ENCODE results near the gene GPR132.
"Not testable (repeated sequence)": the region's sequence is repeated elsewhere in the genome, so short reads cannot be mapped to it uniquely, and the experiment has no call there.

The GPR132 gene

DNA sequence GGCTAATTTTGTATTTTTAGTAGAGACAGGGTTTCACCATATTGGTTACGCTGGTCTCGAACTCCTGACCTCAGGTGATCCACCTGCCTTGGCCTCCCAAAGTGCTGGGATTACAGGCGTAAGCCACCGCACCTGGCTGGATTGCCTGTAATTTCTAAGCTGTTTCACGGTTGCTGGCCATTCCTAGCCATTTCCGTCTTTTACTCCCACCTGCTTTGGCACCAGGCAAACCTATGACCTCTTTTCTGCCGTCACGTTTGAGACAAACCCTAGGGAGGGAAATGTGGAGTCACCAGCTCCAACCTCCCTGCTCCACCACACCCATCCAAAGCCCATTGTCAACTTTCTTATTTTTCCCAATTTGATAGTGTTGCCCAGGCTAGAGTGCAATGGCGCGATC is 1.2 kb downstream of the GPR132 start:
- H3K4me3 ChIP-seq (ENCODE audit: low read depth, low read length): no peak overlapping the region
- TF ChIP-seq, protein P1, sequence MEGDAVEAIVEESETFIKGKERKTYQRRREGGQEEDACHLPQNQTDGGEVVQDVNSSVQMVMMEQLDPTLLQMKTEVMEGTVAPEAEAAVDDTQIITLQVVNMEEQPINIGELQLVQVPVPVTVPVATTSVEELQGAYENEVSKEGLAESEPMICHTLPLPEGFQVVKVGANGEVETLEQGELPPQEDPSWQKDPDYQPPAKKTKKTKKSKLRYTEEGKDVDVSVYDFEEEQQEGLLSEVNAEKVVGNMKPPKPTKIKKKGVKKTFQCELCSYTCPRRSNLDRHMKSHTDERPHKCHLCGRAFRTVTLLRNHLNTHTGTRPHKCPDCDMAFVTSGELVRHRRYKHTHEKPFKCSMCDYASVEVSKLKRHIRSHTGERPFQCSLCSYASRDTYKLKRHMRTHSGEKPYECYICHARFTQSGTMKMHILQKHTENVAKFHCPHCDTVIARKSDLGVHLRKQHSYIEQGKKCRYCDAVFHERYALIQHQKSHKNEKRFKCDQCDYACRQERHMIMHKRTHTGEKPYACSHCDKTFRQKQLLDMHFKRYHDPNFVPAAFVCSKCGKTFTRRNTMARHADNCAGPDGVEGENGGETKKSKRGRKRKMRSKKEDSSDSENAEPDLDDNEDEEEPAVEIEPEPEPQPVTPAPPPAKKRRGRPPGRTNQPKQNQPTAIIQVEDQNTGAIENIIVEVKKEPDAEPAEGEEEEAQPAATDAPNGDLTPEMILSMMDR (conservative IDR thresholded peaks at IDR 0.05; ENCODE audit: low read depth, low read length): no peak
- no peak for DNase-seq (ENCODE audit: low read depth)

DNA sequence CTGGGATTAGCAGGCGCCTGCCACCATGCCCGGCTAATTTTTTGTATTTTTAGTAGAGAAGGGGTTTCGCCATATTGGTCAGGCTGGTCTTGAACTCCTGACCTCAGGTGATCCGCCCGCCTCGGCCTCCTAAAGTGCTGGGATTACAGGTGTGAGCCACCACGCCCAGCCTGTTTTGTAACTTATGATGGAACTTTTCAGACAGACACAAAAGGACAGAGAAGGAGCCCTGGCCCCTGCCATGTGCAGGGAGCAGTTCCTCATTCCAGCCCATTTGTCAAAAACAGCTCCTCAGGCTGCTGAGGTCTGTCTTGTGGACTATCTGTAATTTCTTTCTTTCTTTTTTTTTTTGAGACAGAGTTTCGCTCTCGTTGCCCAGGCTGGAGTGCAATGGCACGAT is 1.7 kb downstream of the GPR132 start:
- H3K4me3 ChIP-seq (ENCODE audit: low read depth, low read length): not testable (repeated sequence)

DNA sequence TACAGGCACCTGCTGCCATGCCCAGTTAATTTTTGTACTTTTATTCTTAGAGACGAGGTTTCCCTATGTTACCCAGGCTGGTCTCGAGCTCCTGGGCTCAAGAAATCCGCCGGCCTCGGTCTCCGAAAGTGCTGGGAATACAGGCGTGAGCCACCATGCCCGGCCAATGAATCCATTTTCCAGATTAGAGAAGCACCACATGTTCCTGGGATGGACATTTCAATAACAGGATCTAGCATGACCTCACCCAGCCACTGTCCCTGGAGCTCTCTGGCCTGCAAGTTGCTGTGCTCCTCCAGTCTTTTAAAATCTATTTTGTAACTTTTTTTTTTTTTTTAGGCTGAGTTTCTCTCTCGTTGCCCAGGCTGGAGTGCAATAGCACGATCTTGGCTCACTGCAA is 2.2 kb downstream of the GPR132 start:
- TF ChIP-seq, protein P1 (conservative IDR thresholded peaks at IDR 0.05; ENCODE audit: low read depth, low read length): no peak
- DNase-seq (ENCODE audit: low read depth): no peak
- no peak overlapping the region for H3K4me3 ChIP-seq (ENCODE audit: low read depth, low read length)

More for the DNA sequence above, 1.7 kb downstream of the GPR132 start:
- DNase-seq (ENCODE audit: low read depth): not testable (repeated sequence)

DNA sequence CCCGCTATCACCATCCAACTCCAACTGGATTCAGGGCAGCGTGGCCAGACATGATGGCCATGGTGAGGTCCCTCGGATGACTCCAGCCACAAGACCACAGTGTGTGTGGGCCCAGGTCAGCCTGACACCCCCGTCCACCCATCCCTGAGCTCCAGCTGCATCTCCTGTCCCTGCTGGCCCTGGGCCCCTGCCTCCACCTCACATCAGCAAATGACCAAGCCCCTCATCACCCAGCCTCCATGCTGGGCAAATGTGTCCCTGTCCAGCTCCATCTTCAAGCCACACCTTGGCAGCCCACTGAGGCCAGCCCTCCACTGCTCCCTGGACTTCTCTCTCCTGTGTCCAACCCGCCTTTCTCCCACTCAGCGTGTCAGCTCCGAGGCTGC is 3.2 kb downstream of the GPR132 start:
- TF ChIP-seq, protein P1 (conservative IDR thresholded peaks at IDR 0.05; ENCODE audit: low read depth, low read length): no peak
- H3K4me3 ChIP-seq (ENCODE audit: low read depth, low read length): no peak overlapping the region
- no peak for DNase-seq (ENCODE audit: low read depth)

DNA sequence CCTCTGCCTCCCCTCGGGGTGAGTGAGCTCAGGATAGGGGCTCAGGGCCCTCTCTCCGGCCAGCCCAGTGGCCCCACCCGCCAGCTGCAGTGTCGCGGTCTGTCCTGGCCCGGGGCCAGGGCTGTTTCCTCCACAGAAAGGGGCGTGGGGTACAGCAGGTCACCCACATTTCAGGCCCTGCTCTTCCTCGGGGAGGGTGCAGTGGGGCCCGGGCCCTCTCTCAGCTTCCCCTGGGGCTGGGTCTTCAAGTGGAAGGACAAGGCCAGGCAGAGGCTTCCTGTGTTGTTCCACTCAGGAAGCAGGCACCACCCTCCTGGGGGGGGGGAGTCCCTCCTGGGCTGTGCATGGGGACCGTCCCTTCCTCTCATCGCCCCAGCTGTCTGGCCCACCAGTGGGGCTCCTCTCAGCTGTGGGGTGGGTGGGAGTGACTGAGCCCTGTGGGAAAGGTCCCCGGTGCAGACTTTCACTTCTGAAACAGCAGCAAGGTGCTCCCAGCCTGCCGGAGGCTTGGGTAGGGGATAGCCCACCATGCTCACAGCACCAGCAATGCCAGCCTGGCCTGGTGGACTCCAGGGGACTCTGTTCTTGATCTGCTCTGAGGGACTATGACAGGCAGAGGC is 3.7 kb downstream of the GPR132 start:
- no peak overlapping the region for H3K4me3 ChIP-seq (ENCODE audit: low read depth, low read length)
- DNase-seq (ENCODE audit: low read depth): no peak
- TF ChIP-seq, protein P1 (conservative IDR thresholded peaks at IDR 0.05; ENCODE audit: low read depth, low read length): no peak

DNA sequence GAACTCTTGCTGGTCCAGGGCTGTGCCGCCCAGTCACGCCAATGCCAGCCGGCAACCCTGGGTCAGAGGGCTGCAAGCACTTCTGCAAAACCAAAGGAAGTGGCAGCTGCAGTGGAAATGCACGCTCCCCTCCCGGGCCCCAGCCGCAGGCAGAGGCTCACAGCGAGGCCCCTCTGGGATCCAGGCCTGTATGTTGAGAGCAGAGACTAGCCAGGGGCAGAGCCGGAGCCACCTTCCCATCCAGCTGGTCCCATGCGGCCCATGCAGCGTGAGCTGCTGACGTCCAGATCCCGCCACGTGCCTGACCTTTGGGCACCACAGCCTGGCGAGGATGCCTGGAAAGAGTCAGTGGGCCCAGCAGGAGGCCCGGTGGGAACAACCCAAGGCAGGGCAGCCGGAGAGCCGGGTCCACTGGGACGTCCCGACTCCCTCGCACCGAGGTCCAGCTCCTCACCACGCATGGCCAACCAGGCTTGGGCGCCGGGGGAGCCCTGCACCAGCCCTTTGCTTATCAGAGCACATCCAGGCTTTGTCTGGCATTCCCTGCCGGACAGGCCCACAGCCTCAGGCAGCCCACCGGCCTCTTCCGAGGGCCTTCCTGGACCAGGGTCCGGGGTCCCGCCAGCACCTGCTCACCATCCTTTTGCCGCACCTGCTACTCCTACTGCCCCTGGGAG is 4.3 kb downstream of the GPR132 start:
- H3K4me3 ChIP-seq (ENCODE audit: low read depth, low read length): no peak overlapping the region
- no peak for DNase-seq (ENCODE audit: low read depth)
- TF ChIP-seq, protein P1 (conservative IDR thresholded peaks at IDR 0.05; ENCODE audit: low read depth, low read length): no peak

DNA sequence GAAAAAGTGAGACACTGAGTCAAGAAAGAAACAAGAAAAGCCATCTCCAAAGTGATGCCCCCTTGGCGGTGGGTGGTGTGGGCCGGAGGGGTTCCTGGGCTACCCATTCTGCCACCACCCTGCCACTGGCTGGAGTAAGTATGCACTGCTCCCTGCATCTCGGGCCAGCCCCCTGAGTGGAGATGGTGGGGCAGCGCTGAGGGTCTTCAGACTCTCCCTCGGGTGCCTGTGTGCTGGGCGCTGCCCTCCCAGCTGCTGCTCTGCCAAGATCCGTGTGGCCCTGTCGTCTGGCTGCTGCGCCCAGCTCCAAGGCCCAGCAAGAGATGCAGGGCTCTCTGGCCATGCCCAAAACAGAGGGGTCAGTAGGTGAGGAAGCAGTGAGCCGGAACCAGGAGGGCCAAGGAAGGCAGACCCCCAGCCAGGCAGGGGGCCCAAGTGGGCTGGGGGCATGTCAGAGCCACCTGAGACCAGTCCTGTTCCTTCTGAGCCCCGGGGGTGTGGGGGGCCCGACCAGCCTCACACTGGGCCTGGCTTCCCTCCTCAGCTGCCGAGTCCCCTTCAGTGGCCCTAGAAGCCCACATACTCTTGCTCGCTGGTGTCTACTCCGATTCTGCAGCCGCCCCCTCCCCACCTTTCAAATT is 5.2 kb downstream of the GPR132 start:
- no peak for DNase-seq (ENCODE audit: low read depth)
- TF ChIP-seq, protein P1 (conservative IDR thresholded peaks at IDR 0.05; ENCODE audit: low read depth, low read length): no peak

More for the DNA sequence above, 5.2 kb downstream of the GPR132 start:
- H3K4me3 ChIP-seq (ENCODE audit: low read depth, low read length): no peak overlapping the region
